Body of pancreas (tissue), 4 donors: ENCODE measurements around the gene GPATCH2.

Experiments used
- CTCF ChIP-seq, 7 experiments: fragments of 450-650 bp in 4 of 7; fragments of 200-600 bp in 3 of 7; sonication (generic) in 3 of 7; IDR thresholded peaks; one replicate each; pipeline ENCODE4 v1.5.1; 2016 to 2019; ENCODE audit warnings: antibody characterized with exemption in 7 of 7
- POLR2A ChIP-seq, 3 donors: fragments of 450-650 bp; IDR thresholded peaks; one replicate each; pipeline ENCODE4 v1.6.1; 2016; ENCODE audit warnings: antibody characterized with exemption in 3 of 3, mild to moderate bottlenecking in 2 of 3

DNA sequence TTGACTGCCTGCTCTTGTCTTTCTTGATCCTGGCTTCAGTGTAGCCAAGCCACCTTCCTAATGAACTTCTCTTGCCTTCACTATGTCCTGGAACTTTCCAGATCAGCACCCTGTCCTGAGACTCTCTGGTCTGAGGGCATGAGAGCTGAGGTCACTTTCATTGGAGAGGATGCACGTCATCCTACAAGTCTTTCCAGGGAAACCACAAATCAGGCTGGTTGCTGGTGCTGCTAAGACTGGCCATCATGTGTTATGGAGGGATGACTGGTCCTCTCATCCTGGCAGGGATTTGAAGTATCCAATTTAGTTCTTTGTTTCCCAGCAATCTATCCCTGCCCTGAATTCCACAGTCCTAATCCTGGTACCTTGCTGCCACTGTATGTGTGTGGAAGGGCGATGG lies 228.6 kb downstream of the GPATCH2 start:
- TF ChIP-seq CTCF (IDR thresholded peaks at IDR 0.05) (no peak), POLR2A (IDR thresholded peaks at IDR 0.05) (no peak)
